Measurements from ENCODE around the gene PTPRT.

The PTPRT gene

GRCh38 chr20:42191140-42191860, 998.4 kb downstream of the PTPRT start:
- DNase-seq (ENCODE audit: low read depth), result no peak

DNA sequence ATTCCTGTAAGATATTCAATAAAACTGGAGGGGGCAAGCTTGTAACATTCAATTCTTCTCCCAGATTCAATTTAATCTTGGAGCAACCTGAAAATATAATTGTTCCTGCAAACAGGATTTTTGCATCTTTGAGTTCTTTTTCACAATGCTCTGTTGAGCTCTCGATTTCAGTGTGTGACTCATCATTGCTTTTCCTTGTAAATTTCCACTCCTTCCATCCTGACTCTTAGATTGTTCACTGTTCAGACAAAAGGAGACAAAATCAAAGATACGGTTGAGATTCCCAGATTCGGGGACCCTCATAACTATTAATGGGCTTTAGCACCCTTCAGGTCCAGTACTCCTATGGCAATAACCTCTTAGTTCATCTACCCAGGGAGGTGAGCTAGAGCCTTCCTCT, 999.6 kb downstream of the PTPRT start:
- DNase-seq (ENCODE audit: low read depth), result no peak

GRCh38 chr20:42186337-42186736, 1003.4 kb downstream of the PTPRT start:
- no peak for DNase-seq (ENCODE audit: low read depth)

DNA sequence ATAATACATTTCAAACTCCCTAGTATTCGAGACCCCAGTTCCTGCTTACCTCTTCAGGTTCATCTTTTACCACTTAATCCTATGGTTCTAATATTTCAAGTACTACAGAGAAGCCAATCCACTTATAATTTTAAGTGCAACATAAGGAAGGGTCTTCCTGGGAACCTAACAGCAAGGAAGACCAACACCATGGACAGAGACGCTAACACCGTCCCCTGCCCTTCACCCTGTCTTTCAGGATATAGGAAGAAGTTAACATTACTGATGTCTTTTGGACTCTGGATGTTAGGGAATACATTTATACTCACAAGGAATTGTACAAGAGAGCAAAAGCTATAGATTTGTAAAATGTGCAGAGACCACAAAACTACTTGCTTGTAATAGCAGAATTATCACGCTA, 1006.6 kb downstream of the PTPRT start:
- DNase-seq (ENCODE audit: low read depth), result no peak

- no peak for DNase-seq (ENCODE audit: low read depth)
Measured at GRCh38 chr20:42181064-42181463, 1008.6 kb downstream of the PTPRT start.

- no peak for DNase-seq (ENCODE audit: low read depth)
Measured at GRCh38 chr20:42179768-42180167, 1009.9 kb downstream of the PTPRT start.

DNA sequence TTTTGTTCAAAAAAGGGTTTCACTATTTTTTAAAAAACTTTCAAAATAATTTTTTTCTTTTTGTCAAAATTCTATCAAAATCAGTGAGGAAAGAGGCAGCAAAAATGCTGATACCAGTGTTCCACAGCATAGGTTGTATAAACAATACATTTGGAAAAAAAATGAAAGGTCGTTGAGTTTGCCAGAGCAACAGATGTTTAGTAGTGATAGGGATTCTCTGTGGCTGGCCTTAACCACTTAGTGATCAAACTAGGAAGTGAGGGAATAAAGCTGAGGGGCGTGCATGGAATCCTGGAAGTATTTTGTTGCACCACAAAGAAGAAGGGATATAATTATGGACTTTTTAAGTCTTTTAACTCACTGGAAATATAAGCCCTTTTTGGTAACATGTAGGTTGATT, 1016.3 kb downstream of the PTPRT start:
- no peak for DNase-seq (ENCODE audit: low read depth)

GRCh38 chr20:42164121-42164890, 1025.4 kb downstream of the PTPRT start:
- no peak for DNase-seq (ENCODE audit: low read depth)

DNA sequence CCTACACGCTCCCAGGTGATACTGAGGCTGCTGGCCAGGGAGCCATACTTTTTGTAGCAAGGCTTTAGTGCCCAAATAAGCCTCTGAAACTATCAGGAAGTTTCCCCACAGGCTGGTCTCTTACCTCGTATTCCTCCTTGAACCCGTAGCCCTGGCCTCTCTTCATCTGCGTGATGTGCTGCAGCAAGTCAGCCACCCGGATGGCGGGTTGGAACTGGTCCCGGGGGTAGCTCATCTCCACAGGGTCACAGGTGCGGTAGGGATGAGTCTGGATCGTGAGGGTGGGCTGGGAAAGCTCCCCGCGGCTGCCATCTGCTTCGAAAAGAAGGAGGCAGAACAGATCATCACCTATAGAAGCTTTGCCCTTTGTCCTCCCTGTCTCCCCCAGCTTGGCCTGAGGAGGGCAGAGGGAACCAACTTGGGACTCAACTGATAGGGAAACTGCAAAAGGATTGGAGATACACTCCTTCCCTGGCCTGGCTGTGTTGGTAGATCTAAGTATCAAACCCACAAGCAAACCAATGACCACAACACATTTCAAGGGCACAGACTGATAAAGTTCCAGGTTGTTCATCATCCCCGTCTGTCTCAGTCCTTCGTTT, 1028.4 kb downstream of the PTPRT start:
- no peak for DNase-seq (ENCODE audit: low read depth)

DNA sequence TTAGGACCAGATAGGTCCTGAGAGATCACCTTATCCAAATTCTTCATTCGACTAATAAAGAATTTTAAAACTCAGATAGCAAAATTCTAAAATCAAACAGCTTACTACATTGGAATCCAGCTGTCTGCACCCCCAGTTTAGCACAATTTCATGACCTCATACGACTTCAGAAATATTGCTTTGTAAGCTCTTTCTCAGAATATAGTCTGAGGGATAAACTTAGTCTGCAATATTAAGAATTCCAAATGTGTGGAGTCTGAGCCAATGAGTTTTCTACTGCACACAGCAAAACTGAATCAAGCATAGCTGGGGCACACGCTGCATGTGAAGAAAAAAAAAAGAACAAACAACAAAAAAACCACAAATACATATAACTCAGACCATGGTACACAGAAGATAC, 1029.9 kb downstream of the PTPRT start:
- DNase-seq (ENCODE audit: low read depth), result no peak

GRCh38 chr20:42158272-42158671, 1031.4 kb downstream of the PTPRT start:
- no peak for DNase-seq (ENCODE audit: low read depth)

DNA sequence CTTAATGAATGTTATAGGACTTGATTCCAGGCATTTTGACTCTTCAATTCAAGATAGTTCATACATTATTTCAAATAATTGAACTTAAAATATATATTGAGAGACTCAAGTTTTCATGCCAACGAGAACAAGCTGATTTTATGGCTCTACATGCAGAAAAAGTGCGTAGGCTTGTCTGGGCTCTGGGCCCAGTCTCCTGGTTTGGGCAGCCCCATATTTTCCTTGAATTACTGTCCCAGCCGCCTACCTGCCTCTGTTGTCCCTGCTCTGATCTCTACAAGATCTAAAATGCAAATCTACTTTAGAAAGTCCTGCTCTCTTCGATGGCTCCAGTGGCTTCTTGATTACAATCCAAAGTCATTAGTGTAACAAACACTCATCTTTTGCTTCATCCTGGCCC, 1034.1 kb downstream of the PTPRT start:
- no peak for DNase-seq (ENCODE audit: low read depth)

DNA sequence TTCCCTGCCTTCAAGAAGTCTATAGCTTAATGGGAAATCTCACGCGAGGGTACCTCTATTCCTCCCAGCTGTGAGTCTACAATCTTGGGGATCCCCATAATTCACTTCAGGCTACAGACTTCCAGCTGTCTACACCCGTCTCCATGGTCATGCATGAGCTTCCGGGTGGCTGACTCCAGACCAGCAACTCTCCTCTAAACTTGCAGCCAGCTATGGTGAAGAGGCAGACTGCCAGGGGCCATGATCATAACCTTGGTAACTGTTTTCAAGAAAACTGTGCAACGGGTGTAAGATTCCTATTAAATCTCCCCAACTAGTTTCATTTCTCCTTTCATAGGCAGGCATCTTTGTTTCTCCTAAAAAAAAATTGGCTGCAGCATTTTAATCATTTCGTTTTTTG, 1037.1 kb downstream of the PTPRT start:
- no peak for DNase-seq (ENCODE audit: low read depth)

DNA sequence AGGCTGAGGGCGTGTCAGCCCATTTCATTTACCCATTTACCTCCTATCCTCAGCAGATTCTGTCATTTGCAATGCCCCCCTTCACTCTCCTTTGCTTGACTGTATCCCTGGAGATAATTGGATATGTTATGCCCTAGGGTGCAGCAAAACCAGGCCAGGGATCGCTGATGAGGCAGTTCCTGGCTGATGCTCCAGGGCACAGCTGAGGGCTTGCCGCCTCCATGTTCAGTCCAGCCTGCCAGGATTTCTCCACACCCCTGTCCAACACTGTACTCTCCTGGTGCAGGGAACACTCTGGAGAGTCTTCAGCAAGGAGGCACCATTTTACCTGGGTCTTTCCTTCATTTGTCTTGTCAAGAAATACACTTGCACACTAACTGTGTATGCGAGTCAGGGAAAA, 1039.5 kb downstream of the PTPRT start:
- DNase-seq (ENCODE audit: low read depth), result no peak

GRCh38 chr20:42138729-42139128, 1051.0 kb downstream of the PTPRT start:
- DNase-seq (ENCODE audit: low read depth), result no peak

- no peak for DNase-seq (ENCODE audit: low read depth)
Measured at GRCh38 chr20:42134265-42135098, 1055.2 kb downstream of the PTPRT start.

DNA sequence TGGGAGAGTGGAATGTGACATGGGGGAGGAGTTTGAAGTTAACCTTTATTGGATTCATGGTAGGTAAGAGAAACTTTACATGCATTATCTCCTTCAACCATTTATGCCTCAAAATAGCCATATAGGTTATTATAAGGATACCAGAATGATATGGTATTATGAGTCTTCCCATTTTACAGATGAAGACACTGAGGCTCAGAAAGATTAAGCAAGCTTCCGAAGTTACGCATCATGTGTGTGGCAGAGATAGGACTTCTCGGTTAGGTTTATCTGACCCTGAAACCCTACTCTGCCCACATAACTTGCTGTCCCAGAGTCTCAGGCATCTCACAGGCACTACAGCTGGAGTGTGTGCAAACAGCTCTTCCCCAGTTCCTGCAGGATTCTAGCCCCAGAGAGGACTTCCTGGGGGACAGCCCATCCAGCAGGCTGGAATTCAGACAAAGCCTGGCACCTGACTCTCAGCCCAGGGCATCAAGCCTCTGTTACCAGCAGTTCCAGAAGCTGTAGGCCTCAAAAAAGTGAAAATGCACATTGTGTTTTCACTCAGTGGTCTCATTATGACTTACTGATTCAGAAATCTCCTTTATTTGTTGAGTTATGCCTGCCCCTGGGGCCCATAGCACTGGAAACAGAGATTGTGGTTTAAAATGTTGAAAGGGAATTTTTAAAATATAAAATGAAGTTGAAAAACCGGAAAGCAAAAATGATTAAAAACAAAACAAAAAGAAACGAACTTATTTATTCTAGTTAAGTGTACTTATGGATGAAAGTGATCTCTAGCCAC, 1058.7 kb downstream of the PTPRT start:
- DNase-seq (ENCODE audit: low read depth), result no peak

DNA sequence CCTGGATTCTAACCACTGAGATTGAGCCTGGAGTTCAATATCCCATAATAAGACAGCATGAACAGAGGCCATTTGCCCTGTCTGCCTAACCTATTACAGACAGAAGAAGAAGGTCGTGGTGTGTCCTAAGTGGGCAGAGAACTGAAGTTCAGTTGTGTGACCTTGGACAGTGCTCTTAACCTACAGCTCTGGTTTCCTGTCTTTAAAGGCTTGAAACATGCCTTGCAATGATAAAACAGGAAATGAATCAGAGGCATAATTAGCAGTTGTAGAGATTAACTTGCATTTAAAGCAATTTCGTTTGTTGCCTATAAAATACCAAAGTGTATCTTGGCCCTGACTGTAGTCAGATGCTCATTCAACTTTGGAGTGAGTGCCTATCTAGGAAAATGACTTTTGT, 1064.3 kb downstream of the PTPRT start:
- DNase-seq (ENCODE audit: low read depth), result no peak

DNA sequence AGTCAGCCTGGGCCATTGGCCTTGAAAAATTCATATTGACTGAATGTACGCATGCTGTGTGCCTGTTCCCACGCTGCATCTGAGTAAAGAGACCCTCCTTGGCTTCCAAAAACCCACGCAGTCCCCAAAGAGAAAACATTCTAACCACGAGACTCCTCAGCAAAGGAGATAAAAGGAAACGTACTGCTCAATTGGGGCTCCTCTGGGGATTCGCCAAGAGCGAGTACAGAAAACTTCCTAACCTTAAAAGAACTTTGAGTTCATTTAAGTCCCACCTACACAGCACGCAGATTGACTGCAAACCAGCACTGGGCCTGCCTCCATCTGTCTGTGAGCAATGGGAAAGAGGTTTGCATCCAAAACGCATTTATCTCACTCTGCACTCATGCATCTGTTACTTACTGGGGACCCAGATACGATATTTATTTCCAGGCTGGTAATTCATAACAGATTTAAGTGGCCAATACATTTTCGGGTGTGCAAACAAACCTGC, 1065.7 kb downstream of the PTPRT start:
- no peak for DNase-seq (ENCODE audit: low read depth)

DNA sequence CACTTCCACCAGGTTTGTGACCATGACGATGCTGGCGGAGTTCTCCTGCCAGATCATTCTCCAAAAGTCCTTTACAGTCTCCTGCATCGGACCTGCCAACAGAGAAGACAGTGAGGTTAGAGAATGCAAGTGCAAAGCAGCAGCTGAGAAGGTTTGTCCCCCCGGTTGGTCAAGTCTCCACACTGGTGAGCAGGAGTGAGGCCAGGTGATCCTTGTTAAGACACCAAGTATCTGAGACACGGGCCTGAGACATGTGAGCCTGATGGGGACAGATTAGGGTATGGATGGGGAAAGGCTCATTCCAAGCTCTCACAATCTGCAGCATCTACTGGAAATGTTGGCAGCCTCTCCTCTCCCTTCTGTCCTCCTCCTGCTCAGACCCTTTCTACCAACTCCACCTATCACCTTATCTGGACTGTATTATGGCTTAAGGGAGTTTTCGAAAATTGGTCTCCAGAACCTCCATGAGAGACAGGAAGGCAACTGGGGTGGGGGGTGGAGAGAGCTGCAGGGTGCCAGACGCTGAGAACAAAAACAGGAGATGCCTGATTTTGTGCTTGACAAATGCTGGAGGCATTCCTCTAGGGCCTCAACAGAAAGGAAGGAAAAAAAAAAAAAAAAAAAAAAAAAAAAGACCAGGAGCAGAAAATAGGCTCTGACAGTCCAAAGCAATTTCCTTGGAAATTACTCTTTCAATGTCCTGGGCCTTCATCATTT, 1071.1 kb downstream of the PTPRT start:
- no peak for DNase-seq (ENCODE audit: low read depth)

DNA sequence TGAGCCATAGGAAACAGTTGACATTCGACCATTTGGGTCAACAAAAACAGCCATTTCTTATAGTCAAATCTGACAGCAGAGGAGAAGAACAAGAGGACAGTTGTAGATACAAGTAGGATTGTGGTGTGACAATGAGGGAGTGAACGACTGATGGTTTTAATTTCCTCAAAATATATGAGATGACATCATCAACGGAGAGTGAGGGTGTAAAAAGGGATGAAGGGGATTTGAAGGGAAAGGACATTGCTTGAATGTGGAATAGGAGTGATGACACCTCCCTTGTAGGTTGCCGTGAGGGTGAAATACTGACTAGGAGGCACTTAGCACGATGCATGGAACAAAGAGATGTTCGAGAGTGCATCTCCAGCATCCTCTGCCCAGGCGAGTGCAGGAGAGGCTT, 1071.7 kb downstream of the PTPRT start:
- no peak for DNase-seq (ENCODE audit: low read depth)

Data from GM04504 (cell line).